Iris pigment epithelial cell (primary cell): ENCODE measurements around the gene FMC1.
"Not testable (repeated sequence)": the region's sequence is repeated elsewhere in the genome, so short reads cannot be mapped to it uniquely, and the experiment has no call there.

Experiments
- DNase-seq: peaks from one replicate; pipeline ENCODE4 v3.0.0-alpha.2; 2011; ENCODE audit warnings: low read depth

FMC1 gene

DNA sequence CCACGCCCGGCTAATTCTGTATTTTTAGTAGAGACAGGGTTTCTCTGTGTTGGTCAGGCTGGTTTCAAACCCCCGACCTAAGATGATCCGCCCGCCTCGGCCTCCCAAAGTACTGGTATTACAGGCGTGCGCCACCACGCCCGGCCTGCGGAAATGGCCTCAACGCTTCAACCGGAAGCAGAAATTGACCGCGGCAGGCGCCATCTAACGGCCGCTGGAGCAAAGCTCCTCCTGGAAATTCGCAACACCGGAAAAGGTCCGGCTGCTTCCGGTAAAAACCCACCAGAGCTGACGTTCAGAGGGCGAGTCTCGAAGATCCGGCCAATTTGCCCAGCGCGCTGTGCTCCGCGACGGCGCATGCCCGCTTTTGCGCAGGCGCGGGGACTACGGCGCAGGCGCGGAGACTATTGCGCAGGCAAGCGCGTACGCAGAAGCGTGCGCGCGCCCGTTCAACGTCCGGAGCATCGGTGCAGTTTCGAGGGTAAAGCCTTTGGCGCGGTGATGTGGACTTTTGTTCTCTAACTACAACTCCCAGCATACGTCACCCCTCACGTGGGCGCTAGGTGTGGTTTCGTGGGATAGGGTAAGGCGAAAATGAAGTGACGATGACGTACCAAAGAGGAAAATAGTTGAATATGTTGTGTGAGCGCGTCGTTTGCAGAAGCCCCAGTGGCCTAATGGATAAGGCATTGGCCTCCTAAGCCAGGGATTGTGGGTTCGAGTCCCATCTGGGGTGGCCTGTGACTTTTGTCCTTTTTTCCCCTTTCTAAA, 915 bp upstream of the FMC1 start:
- peak; percentile 98 for DNase-seq

GRCh38 chr7:139340808-139341057, 404 bp upstream of the FMC1 start:
- no peak for DNase-seq

GRCh38 chr7:139341776-139342226, 664 bp downstream of the FMC1 start:
- DNase-seq = no peak

- DNase-seq = no peak
These were observed 3.9 kb downstream of the FMC1 start for GRCh38 chr7:139345042-139345441.

DNA sequence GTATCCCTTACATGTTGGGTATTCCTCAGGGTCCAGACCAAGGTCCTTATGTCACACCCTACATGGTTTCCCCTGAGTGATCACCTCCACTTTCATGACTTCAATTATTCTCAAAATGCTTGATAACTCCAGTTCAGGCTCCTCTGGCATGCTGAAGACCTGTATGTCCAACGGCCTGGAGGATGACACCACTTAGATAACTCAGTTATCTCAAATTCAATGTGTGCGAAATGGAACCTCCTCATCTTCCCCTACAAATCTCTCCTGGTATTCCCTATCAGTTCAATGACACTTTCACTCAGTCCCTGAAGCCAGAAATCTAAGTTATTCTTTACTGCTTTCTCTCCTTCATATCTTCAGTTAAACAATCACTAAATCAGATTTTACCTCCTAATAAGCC, 9.9 kb downstream of the FMC1 start:
- DNase-seq = no peak

GRCh38 chr7:139354729-139355128, 13.6 kb downstream of the FMC1 start:
- no peak for DNase-seq

GRCh38 chr7:139355320-139355719, 14.2 kb downstream of the FMC1 start:
- peak; percentile 50 for DNase-seq

DNA sequence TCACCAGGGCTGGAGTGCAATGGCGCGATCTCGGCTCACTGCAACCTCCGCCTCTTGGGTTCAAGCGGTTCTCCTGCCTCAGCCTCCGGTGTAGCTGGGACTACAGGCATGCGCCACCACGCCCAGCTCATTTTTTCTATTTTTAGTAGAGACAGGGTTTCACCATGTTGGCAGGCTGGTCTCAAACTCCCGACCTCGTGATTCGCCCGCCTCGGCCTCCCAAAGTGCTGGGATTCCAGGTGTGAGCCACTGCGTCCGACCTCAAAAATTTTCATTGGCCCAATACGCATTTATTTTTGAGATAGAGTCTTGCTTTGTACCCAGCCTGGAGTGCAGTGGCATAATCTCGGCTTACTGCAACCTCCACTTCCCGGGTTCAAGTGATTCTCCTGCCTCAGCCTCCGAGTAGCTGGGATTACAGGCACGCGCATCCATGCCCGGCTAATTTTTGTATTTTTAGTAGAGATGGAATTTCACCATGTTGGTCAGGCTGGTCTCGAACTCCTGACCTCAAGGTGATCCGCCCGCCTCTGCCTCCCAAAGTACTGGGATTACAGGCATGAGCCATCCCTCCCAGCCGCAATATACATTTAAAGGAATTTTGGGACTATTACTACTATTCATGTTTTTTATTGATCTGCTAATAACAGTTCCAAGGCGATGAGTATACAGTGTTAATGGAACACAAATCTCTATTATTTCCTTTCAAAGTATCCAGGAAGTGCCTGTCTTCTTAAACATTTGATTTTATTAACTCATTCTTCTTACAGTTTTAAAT, 16.8 kb downstream of the FMC1 start:
- DNase-seq = not testable (repeated sequence)

GRCh38 chr7:139358541-139359365, 17.6 kb downstream of the FMC1 start:
- no peak for DNase-seq

DNA sequence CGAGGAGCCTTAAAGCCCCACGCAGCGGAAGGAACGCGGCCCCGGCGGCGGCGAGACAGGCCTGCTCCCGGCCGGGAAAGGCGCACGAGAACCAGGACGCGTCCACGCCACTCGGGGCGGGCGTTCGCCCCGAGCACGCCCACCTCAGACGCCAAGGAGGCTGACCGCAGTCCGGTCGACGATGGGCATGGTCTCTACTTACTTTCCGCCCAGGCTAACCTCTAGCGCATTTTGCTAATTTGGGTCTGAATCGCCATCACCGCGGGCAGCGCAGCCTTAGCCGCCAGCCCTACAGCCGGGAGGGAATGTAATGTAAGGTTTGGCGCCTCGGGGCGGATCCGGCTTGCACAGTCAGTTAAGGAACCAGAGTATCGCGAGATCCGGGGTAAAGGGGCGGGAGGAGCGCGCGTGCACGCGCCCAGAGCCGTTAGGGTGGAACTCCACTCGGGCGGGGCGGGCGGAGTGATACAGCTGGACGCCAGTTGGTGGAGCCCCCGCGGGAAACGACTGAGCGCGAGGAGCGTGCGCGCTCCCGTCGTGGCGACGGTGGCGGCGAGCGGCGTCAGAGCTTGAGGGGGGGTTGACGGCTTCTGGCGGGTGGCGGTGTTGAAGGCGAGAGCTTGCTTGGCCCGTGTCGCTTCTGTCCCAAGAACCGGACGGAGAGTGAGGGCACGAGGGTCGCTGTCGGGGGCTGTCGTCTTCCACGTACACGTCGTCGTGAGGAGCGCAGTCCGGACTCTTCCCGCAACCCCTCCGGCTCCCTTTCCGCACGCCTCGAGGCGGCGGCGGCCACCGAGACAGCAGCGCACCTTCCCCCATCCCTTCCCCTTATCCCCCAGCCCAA, 18.5 kb downstream of the FMC1 start, which contains the start of gene LUC7L2:
TSS of gene LUC7L2 (plus strand) at position 529 of the 844 bp plus-strand sequence. CDS start 368 bp downstream, outside the sequence.
- DNase-seq = peak; percentile 98

DNA sequence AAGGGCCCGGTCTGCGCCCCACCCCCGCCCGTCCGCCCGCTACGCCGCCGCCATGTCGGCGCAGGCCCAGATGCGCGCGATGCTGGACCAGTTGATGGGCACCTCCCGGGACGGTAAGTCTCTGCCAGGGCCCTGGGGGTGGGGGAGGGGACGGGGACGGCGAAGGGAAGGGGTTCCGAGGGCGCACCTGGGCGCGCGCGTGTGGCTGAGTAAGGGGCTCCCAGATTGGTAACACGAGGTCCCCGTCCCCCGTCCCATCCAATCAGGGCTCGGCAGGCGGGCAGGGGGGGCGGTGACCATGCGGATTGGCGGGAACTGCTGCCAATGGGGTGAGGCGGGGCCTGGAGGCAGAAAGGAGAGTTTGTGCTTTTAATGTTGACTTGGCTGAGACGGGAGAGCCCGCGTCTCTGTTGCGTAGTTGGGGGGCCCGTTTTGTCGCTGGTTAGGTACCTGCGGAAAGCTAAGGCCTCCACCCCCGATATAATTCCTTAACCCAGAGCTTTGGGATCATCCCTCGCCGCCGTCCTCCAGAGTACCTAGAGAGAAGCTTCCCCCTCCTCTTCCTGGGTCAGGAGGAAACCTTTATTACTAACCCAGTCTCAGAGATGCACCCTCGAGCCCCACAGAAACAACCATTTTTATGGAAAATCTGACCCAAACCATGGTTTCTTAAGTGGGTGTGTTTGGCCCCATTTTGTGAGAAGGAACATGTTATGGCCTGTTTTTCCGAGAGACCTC, 19.2 kb downstream of the FMC1 start:
- DNase-seq = peak; percentile 95

DNA sequence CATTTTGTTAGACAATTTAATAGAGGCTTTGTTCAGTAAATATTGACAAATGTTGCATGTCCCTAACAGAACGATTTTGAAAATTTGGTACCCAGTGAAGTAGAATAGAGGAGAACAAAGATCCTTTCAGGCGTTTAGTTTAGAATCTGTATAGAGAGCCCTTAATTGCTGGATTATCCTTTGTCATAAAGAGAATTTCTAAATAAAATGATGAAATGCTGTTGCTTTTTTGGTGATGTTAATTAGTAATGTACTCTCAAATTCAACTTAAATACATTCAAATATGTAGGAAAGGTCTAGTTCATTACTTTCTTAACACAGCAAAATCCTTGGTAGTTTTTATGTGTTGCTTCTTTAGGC, 19.8 kb downstream of the FMC1 start:
- no peak for DNase-seq

- no peak for DNase-seq
These were observed 20.4 kb downstream of the FMC1 start for GRCh38 chr7:139361523-139361922.

DNA sequence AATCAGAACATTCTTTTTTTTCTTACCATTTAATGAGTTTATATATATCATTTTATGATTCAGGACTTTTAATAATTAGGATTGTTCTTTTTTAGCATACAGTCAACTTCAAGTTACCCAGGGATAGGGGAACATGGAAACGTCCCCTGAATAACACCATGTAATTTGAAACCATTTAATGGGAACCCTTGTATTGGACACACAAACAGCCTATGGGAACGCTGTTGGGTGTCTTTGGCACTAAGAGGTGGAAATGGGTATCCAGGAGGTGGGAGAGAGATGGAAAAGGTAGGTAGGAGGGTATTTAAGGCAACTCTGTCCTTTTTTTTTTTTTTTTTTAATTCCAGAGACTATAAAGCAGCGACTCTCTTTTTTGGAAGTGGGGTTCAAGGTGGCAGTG, 21.2 kb downstream of the FMC1 start:
- DNase-seq = no peak

DNA sequence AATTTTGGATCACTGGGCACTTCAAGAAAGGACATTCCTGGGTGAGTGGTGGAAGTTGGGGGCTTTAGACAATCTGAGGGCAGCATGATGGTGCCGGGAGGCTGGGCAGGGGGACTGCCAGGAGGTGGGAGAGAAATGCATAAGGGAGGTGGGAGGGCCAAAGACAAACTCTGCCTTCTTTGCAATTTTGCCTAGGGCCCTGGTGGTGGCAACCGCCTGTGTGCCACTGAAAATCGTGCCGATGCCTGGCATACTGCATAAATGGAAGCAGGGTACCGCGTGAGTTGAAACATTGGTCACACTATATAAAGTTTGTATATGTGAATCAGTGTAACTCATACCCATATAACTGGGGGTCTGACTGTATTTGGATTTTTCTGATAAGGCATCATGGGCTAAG, 21.8 kb downstream of the FMC1 start:
- DNase-seq = no peak

GRCh38 chr7:139365336-139365735, 24.2 kb downstream of the FMC1 start:
- no peak for DNase-seq

- DNase-seq = no peak
These were observed 25.3 kb downstream of the FMC1 start for GRCh38 chr7:139366400-139366799.

GRCh38 chr7:139367438-139368155, 26.5 kb downstream of the FMC1 start:
- DNase-seq = no peak

DNA sequence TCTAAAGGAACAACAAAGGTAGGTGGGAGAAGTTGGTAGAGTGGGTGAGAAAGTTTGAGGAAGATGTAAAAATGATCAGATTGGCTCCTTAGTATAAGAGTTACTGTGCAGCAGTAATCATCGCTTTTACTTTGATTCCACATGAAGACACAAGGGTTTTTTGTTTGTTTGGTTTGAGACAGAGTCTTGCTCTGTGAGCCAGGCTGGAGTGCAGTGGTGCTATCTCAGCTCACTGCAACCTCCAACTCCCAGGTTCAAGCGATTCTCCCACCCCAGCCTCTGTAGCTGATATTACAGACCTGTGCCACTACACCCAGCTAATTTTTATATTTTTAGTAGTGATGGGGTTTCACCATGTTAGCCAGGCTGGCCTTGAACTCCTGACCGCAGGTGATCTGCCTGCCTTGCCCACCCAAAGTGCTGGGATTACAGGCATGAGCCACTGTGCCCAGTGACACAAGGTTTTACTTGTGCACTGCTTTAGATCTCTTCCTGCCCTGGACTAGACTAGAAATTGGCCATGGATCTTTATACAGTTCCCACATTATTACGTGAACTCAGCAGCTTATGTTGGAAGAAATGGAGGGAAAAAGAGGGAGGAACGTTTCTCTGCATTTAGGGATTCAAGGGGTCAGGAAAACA, 29.3 kb downstream of the FMC1 start:
- no peak for DNase-seq

- DNase-seq = no peak
These were observed 29.8 kb downstream of the FMC1 start for GRCh38 chr7:139370943-139371313.
